Astrocyte of the hippocampus (primary cell): ENCODE measurements around the gene E2F2.
A peak's percentile ranks its signal among the peaks of the same experiment; 100 is the strongest.
"Not testable (repeated sequence)": the region's sequence is repeated elsewhere in the genome, so short reads cannot be mapped to it uniquely, and the experiment has no call there.

Experiments used
- DNase-seq: peaks from one replicate; pipeline ENCODE4 v3.0.0; 2011; ENCODE audit warnings: low read depth, low spot score

The E2F2 gene

GRCh38 chr1:23546897-23547584 lies 16.0 kb upstream of the E2F2 start:
- DNase-seq = no peak

GRCh38 chr1:23545851-23546250 lies 14.8 kb upstream of the E2F2 start:
- DNase-seq = no peak

- DNase-seq = peak; percentile 87
Measured at GRCh38 chr1:23544444-23545389, 13.7 kb upstream of the E2F2 start.

- DNase-seq = no peak
Measured at GRCh38 chr1:23543707-23544443, 12.8 kb upstream of the E2F2 start.

GRCh38 chr1:23542940-23543339 lies 11.9 kb upstream of the E2F2 start:
- DNase-seq = not testable (repeated sequence)

- peak; percentile 94 for DNase-seq
Measured at GRCh38 chr1:23539698-23540266, 8.7 kb upstream of the E2F2 start.

- no peak for DNase-seq
Measured at GRCh38 chr1:23537296-23537973, 6.4 kb upstream of the E2F2 start.

- peak; percentile 30 for DNase-seq
Measured at GRCh38 chr1:23533246-23534023, 2.4 kb upstream of the E2F2 start.

- DNase-seq = no peak
Measured at GRCh38 chr1:23531562-23532094, 595 bp upstream of the E2F2 start.

GRCh38 chr1:23530087-23530746 lies 816 bp downstream of the E2F2 start:
- peak; percentile 12 for DNase-seq

GRCh38 chr1:23529146-23530086 lies 1.6 kb downstream of the E2F2 start:
- no peak for DNase-seq

- peak; percentile 87 for DNase-seq
Measured at GRCh38 chr1:23528250-23528978, 2.6 kb downstream of the E2F2 start.

GRCh38 chr1:23527900-23528249 lies 3.2 kb downstream of the E2F2 start:
- DNase-seq = no peak

GRCh38 chr1:23527366-23527765 lies 3.7 kb downstream of the E2F2 start:
- DNase-seq = no peak

- no peak for DNase-seq
Measured at GRCh38 chr1:23526329-23527041, 4.5 kb downstream of the E2F2 start.

GRCh38 chr1:23525558-23526250 lies 5.3 kb downstream of the E2F2 start:
- no peak for DNase-seq
